AG10803 (cell line): ENCODE measurements around the gene DCANP1.

ENCODE experiments used
- DNase-seq: peaks from one replicate; pipeline ENCODE4 v3.0.0; 2010; ENCODE audit warnings: low read depth
- H3K4me3 ChIP-seq: 2 replicates; pipeline ENCODE4 v1.5.1; 2011; ENCODE audit warnings: mild to moderate bottlenecking, low read length, control low read depth
- TF ChIP-seq, protein P1 (sequence below): conservative IDR thresholded peaks from 2 replicates; pipeline ENCODE4 v1.5.1; 2011; ENCODE audit warnings: mild to moderate bottlenecking, low read length, control low read depth, inconsistent platforms

The DCANP1 gene

DNA sequence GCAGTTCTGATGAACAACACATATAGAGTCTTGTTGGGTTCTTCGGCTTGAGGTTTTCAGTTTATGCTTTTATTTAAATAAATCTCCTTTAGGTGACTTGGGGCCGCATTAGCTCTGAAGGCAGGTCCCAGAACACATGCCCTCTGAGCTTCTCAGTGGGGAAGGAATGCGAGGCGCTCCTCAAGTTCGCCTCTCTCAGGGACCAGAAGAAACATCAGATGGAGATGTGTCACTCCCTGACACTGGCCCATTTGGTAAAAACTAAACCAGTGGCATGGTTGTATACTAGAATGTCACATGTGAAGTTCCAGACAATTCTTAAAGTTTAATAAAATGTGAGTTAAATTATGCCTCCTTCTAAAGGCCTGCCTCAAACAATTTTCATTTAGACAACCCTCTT lies 50.1 kb downstream of the DCANP1 start:
- no peak overlapping the region for H3K4me3 ChIP-seq
- DNase-seq, result no peak
- TF ChIP-seq, protein P1, sequence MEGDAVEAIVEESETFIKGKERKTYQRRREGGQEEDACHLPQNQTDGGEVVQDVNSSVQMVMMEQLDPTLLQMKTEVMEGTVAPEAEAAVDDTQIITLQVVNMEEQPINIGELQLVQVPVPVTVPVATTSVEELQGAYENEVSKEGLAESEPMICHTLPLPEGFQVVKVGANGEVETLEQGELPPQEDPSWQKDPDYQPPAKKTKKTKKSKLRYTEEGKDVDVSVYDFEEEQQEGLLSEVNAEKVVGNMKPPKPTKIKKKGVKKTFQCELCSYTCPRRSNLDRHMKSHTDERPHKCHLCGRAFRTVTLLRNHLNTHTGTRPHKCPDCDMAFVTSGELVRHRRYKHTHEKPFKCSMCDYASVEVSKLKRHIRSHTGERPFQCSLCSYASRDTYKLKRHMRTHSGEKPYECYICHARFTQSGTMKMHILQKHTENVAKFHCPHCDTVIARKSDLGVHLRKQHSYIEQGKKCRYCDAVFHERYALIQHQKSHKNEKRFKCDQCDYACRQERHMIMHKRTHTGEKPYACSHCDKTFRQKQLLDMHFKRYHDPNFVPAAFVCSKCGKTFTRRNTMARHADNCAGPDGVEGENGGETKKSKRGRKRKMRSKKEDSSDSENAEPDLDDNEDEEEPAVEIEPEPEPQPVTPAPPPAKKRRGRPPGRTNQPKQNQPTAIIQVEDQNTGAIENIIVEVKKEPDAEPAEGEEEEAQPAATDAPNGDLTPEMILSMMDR, result no peak

DNA sequence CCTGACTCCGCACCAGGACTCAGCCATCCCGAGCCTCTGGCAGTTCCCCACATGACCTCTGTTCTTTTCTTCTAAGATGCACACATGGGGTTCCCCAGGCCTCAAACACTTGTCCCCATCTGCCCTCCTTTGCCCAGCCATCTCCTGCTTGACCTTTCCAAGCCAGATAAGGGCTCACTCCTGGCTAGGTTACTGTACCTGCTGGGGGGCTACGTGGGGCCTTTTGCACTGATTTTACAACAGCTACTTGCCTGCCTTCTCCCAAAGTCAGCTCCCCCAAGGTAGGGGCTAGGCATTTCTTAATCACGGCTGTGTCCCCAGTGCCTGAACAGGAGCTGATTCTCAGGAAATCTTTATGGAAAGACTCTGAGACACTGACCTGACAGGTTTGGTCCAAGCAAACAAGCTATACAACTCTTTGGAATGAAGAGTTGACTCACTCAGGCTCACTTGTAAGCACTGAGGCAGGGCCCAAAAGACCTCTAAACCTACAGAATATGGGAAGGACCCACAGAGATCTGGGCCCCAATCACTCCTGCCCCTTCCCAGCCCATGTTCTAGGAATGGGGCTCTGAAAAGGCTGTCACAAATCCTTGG lies 50.6 kb downstream of the DCANP1 start:
- TF ChIP-seq, protein P1, result no peak
- DNase-seq, result no peak
- H3K4me3 ChIP-seq, result no peak overlapping the region

DNA sequence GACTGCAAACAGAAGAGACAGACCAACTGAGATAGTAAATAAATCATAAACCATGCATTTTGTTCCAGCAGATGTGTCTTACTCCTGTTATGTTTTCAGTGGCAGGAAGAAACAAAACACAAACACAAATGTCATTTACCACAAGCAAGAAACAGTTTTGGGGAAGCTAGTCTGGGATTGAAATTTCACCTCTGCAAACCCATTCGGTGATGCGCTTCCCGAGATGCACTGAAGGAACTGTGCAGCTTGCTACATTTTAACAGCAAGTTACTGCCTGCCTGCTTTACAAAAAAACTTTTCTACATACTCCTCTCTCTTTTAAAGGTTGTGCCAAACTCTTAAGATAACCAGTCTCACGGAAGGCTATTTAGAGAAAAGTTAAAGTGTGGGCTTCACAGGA lies 51.3 kb downstream of the DCANP1 start:
- TF ChIP-seq, protein P1, result no peak
- DNase-seq, result no peak
- no peak overlapping the region for H3K4me3 ChIP-seq

DNA sequence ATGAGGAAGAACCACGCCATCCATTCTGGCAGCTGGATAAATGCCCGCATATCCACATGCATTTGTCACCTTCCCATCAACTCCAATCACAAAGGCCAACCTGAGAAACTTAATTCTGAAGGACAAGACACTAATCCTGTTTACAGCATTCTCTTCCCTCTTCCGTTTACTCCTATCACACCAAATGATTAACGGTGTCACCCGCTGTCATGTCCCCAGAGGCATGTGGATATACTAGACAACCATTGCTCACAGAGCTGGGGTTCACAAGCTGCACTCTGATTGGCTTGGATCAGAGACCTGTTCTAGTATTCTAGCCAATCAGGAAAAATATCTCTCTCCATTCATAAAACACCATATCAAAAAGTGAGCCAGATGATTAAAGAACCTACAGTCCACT lies 51.7 kb downstream of the DCANP1 start:
- H3K4me3 ChIP-seq, result no peak overlapping the region
- DNase-seq, result no peak
- TF ChIP-seq, protein P1, result no peak
